GM12878 (cell line): ENCODE measurements around the gene LOXL4.

ENCODE experiments used
- BRCA1 ChIP-seq: IDR thresholded peaks from 2 replicates; pipeline ENCODE4 v1.6.1; 2011; ENCODE audit warnings: low read depth, low read length, improper control_type of control experiment
- CBFB ChIP-seq: IDR thresholded peaks from 2 replicates; pipeline ENCODE4 v1.6.1; 2016; ENCODE audit warnings: antibody characterized with exemption, low read depth
- CTCF ChIP-seq, 3 experiments: IDR thresholded peaks in 2 of 3; conservative IDR thresholded peaks in 1 of 3; 2 replicates each; pipeline ENCODE4 v1.5.1; 2011; ENCODE audit warnings: low read depth in 3 of 3, low read length in 3 of 3, mild to moderate bottlenecking in 3 of 3, control low read depth in 2 of 3, moderate library complexity in 2 of 3, inconsistent platforms in 1 of 3, mixed read lengths in 1 of 3; ENCODE audit not compliant: control insufficient read depth in 2 of 3, insufficient read depth in 1 of 3; ENCODE audit errors: extremely low read depth in 1 of 3
- KAT2A ChIP-seq: conservative IDR thresholded peaks from 2 replicates; pipeline ENCODE4 v1.6.1; 2011; ENCODE audit warnings: low read depth, low read length; ENCODE audit not compliant: control insufficient read depth
- MEF2A ChIP-seq: IDR thresholded peaks from 2 replicates; pipeline ENCODE4 v1.6.1; 2011; ENCODE audit warnings: low read depth, mild to moderate bottlenecking, low read length, moderate library complexity; ENCODE audit not compliant: insufficient read depth
- NFYA ChIP-seq: IDR thresholded peaks from 2 replicates; pipeline ENCODE4 v1.6.1; 2011; ENCODE audit warnings: low read depth, mild to moderate bottlenecking, low read length, improper control_type of control experiment, borderline replicate concordance
- NFYB ChIP-seq: IDR thresholded peaks from 2 replicates; pipeline ENCODE4 v1.6.1; 2011; ENCODE audit warnings: low read depth, mild to moderate bottlenecking, low read length, improper control_type of control experiment, moderate library complexity; ENCODE audit not compliant: insufficient read depth
- POLR2A ChIP-seq: IDR thresholded peaks from 2 replicates; pipeline ENCODE4 v1.6.1; 2011; ENCODE audit warnings: low read depth, mild to moderate bottlenecking, low read length
- POLR2AphosphoS5 ChIP-seq: IDR thresholded peaks from 2 replicates; pipeline ENCODE4 v1.6.1; 2011; ENCODE audit warnings: mild to moderate bottlenecking, low read length, inconsistent platforms
- SMAD5 ChIP-seq: IDR thresholded peaks from 2 replicates; pipeline ENCODE4 v1.6.1; 2016; ENCODE audit warnings: antibody characterized with exemption, low read depth
- SP1 ChIP-seq: IDR thresholded peaks from one replicate; pipeline ENCODE4 v1.6.1; 2011; ENCODE audit warnings: low read depth, low read length
- TCF12 ChIP-seq: IDR thresholded peaks from 2 replicates; pipeline ENCODE4 v1.6.1; 2011; ENCODE audit warnings: low read depth, mild to moderate bottlenecking, low read length

- TF ChIP-seq POLR2AphosphoS5: no peak
- no peak for TF ChIP-seq CTCF (IDR thresholded peaks at IDR 0.05 in 2 of 3, conservative IDR thresholded peaks at IDR 0.05 in 1 of 3; ENCODE audit: control insufficient read depth in 2 of 3, extremely low read depth in 1 of 3, insufficient read depth in 1 of 3, low read depth in 3 of 3, low read length in 3 of 3)
- no peak for TF ChIP-seq POLR2A
- TF ChIP-seq TCF12: no peak
- no peak for TF ChIP-seq BRCA1
- no peak for TF ChIP-seq CBFB
- no peak for TF ChIP-seq NFYA
- no peak for TF ChIP-seq NFYB
- TF ChIP-seq MEF2A: no peak
- TF ChIP-seq SP1: no peak
- TF ChIP-seq KAT2A: no peak
- TF ChIP-seq SMAD5: no peak
Measured at GRCh38 chr10:98224996-98225395, 43.0 kb downstream of the LOXL4 start.
